Measurements from ENCODE around the gene TSPAN18. TPM values are rescaled to one million over a fixed set of nuclear protein-coding genes. Genes with fewer than 3 reads are reported as not detected.

The TSPAN18 gene
- total RNA-seq, 1 experiment from 2014 or later: 18.3 TPM

- no peaks in the 10 kb centered on the region for H3K9me2 ChIP-seq (ENCODE audit: insufficient read depth)
- H3K4me1 ChIP-seq (ENCODE audit: control insufficient read depth in 1 of 2, insufficient read depth in 2 of 2, low read length in 2 of 2): no peaks in the 10 kb centered on the region
- ChIA-PET POLR2A (no interaction called here), CTCF (no interaction called here), RAD21 (ENCODE audit: low non-redundant PET in 1 of 2, low total read pairs in 2 of 2, uncharacterized antibody in 2 of 2, unreplicated experiment in 2 of 2) (no interaction called here)
- intact Hi-C loops (cut with micrococcal nuclease): no loop called here
- BruUV-seq (replicated peaks): no TSS peak
- no peak overlapping the region for H3K4me3 ChIP-seq (replicated peaks in 1 of 2; ENCODE audit: low read depth in 1 of 2, low read length in 2 of 2)
- H3K36me3 ChIP-seq (ENCODE audit: control insufficient read depth in 1 of 2, insufficient read depth in 2 of 2, low read length in 2 of 2): no peaks in the 10 kb centered on the region
- H4K20me1 ChIP-seq (ENCODE audit: insufficient read depth): no peaks in the 10 kb centered on the region
- H3K79me2 ChIP-seq (ENCODE audit: insufficient read depth, low read length): peaks cover 7% of the 10 kb centered on the region; the same call in 1 of the 2 replicates
- no peak overlapping the region for H3K4me2 ChIP-seq (ENCODE audit: low read length)
- H2AFZ ChIP-seq (ENCODE audit: low read depth, low read length, poor library complexity, severe bottlenecking): no peak overlapping the region
- ATAC-seq: no peak
- TF ChIP-seq CEBPB (IDR thresholded peaks at IDR 0.05; ENCODE audit: low read depth) (no peak), YY1 (IDR thresholded peaks at IDR 0.05; ENCODE audit: extremely low read depth, insufficient replicate concordance, low read depth, low read length) (no peak), FOSL1 (IDR thresholded peaks at IDR 0.05; ENCODE audit: low read depth) (no peak), EGR1 (IDR thresholded peaks at IDR 0.05; ENCODE audit: low read depth) (no peak)
- DNase-seq (ENCODE audit: low read depth, low spot score): no peak
- no peak overlapping the region for H3K9ac ChIP-seq (ENCODE audit: low read length)
- H3K27me3 ChIP-seq (ENCODE audit: insufficient read depth, low read length): no peaks in the 10 kb centered on the region
- H3K27ac ChIP-seq (ENCODE audit: low read depth, low read length): no peak overlapping the region
- H3K9me3 ChIP-seq (ENCODE audit: control insufficient read depth in 1 of 2, insufficient read depth in 1 of 2, low read depth in 1 of 2, low read length in 2 of 2): no peaks in the 10 kb centered on the region
Measured at GRCh38 chr11:44943118-44943517, 216.4 kb downstream of the TSPAN18 start.

- H3K9me3 ChIP-seq (ENCODE audit: control insufficient read depth in 1 of 2, insufficient read depth in 1 of 2, low read depth in 1 of 2, low read length in 2 of 2): no peaks in the 10 kb centered on the region
- RAD21 ChIA-PET (ENCODE audit: low non-redundant PET in 1 of 2, low total read pairs in 2 of 2, uncharacterized antibody in 2 of 2, unreplicated experiment in 2 of 2): no interaction called here
- CTCF ChIA-PET: no interaction called here
Measured at GRCh38 chr11:44943696-44944095, 216.9 kb downstream of the TSPAN18 start.

More at GRCh38 chr11:44943696-44944095, 216.9 kb downstream of the TSPAN18 start:
- H3K4me3 ChIP-seq (replicated peaks in 1 of 2; ENCODE audit: low read depth in 1 of 2, low read length in 2 of 2): no peak overlapping the region
- DNase-seq (ENCODE audit: low read depth, low spot score): no peak
- POLR2A ChIA-PET: no interaction called here
- no peak for ATAC-seq
- H3K27me3 ChIP-seq (ENCODE audit: insufficient read depth, low read length): no peaks in the 10 kb centered on the region
- no peak overlapping the region for H3K9ac ChIP-seq (ENCODE audit: low read length)
- H3K27ac ChIP-seq (ENCODE audit: low read depth, low read length): no peak overlapping the region
- peaks cover 13% of the 10 kb centered on the region; the same call in 1 of the 2 replicates for H3K79me2 ChIP-seq (ENCODE audit: insufficient read depth, low read length)
- H2AFZ ChIP-seq (ENCODE audit: low read depth, low read length, poor library complexity, severe bottlenecking): no peak overlapping the region
- no peak for TF ChIP-seq ATF3 (IDR thresholded peaks at IDR 0.05)
- no peak for TF ChIP-seq CBX3 (IDR thresholded peaks at IDR 0.05; ENCODE audit: low read depth)
- TF ChIP-seq ELF1 (IDR thresholded peaks at IDR 0.05; ENCODE audit: borderline replicate concordance, low read depth): no peak
- no peak for TF ChIP-seq YY1 (IDR thresholded peaks at IDR 0.05; ENCODE audit: extremely low read depth, insufficient replicate concordance, low read depth, low read length)
- TF ChIP-seq SP1 (IDR thresholded peaks at IDR 0.05; ENCODE audit: low read depth): no peak
- TF ChIP-seq MAX (IDR thresholded peaks at IDR 0.05): no peak
- no peak for TF ChIP-seq EZH2 (IDR thresholded peaks at IDR 0.05)
- no peak for TF ChIP-seq ZFX (IDR thresholded peaks at IDR 0.05)
- TF ChIP-seq ZBTB33 (IDR thresholded peaks at IDR 0.05; ENCODE audit: extremely low read depth, insufficient replicate concordance, low read length): no peak
- TF ChIP-seq RAD21 (IDR thresholded peaks at IDR 0.05; ENCODE audit: low read depth): no peak
- TF ChIP-seq JUND (IDR thresholded peaks at IDR 0.05): no peak
- no peak overlapping the region for H3K4me2 ChIP-seq (ENCODE audit: low read length)
- no peaks in the 10 kb centered on the region for H4K20me1 ChIP-seq (ENCODE audit: insufficient read depth)
- intact Hi-C loops (cut with micrococcal nuclease): no loop called here
- no peaks in the 10 kb centered on the region for H3K36me3 ChIP-seq (ENCODE audit: control insufficient read depth in 1 of 2, insufficient read depth in 2 of 2, low read length in 2 of 2)
- no peaks in the 10 kb centered on the region for H3K9me2 ChIP-seq (ENCODE audit: insufficient read depth)
- BruUV-seq (replicated peaks): no TSS peak
- H3K4me1 ChIP-seq (ENCODE audit: control insufficient read depth in 1 of 2, insufficient read depth in 2 of 2, low read length in 2 of 2): peaks cover 1 to 5% of the 10 kb centered on the region in 2 experiments; a peak in 1 of 4 replicates

Measured in HCT116 (cell line).